ENCODE measurements around the gene GPHN.
"Not testable (repeated sequence)": the region's sequence is repeated elsewhere in the genome, so short reads cannot be mapped to it uniquely, and the experiment has no call there.

Gene GPHN

GRCh38 chr14:66696326-66696725, 188.4 kb downstream of the GPHN start:
- H3K27ac ChIP-seq (ENCODE audit: low read depth, low read length): no peak overlapping the region
- no peak overlapping the region for H3K9ac ChIP-seq (ENCODE audit: low read depth in 1 of 2, low read length in 2 of 2)
- no peak overlapping the region for H3K4me3 ChIP-seq (ENCODE audit: low read depth in 1 of 2, low read length in 2 of 2)
- no peaks in the 10 kb centered on the region for H3K27me3 ChIP-seq (ENCODE audit: control insufficient read depth in 1 of 2, insufficient read depth in 2 of 2, low read length in 2 of 2)
- no peaks in the 10 kb centered on the region for H3K4me1 ChIP-seq (ENCODE audit: control insufficient read depth in 1 of 2, insufficient read depth in 2 of 2, low read length in 2 of 2)
- H3K9me3 ChIP-seq (ENCODE audit: control insufficient read depth in 1 of 2, low read length in 2 of 2): no peaks in the 10 kb centered on the region
- no peaks in the 10 kb centered on the region for H3K36me3 ChIP-seq (ENCODE audit: control insufficient read depth in 1 of 2, insufficient read depth in 2 of 2, low read length in 2 of 2)

GRCh38 chr14:66698503-66698902, 190.6 kb downstream of the GPHN start:
- Histone ChIP-seq H3K36me3 (ENCODE audit: control insufficient read depth in 1 of 2, insufficient read depth in 2 of 2, low read length in 2 of 2) (no peaks in the 10 kb centered on the region), H3K27me3 (ENCODE audit: control insufficient read depth in 1 of 2, insufficient read depth in 2 of 2, low read length in 2 of 2) (no peaks in the 10 kb centered on the region), H3K4me3 (ENCODE audit: low read depth in 1 of 2, low read length in 2 of 2) (no peak overlapping the region), H3K4me1 (ENCODE audit: control insufficient read depth in 1 of 2, insufficient read depth in 2 of 2, low read length in 2 of 2) (no peaks in the 10 kb centered on the region), H3K9me3 (ENCODE audit: control insufficient read depth in 1 of 2, low read length in 2 of 2) (no peaks in the 10 kb centered on the region), H3K9ac (ENCODE audit: low read depth in 1 of 2, low read length in 2 of 2) (no peak overlapping the region), H3K27ac (ENCODE audit: low read depth, low read length) (no peak overlapping the region)

GRCh38 chr14:66701813-66702212, 193.9 kb downstream of the GPHN start:
- H3K36me3 ChIP-seq (ENCODE audit: control insufficient read depth in 1 of 2, insufficient read depth in 2 of 2, low read length in 2 of 2): no peaks in the 10 kb centered on the region
- H3K4me3 ChIP-seq (ENCODE audit: low read depth in 1 of 2, low read length in 2 of 2): no peak overlapping the region
- peaks cover 0 to 11% of the 10 kb centered on the region in 2 donors for H3K9me3 ChIP-seq (ENCODE audit: control insufficient read depth in 1 of 2, low read length in 2 of 2)
- no peaks in the 10 kb centered on the region for H3K27me3 ChIP-seq (ENCODE audit: control insufficient read depth in 1 of 2, insufficient read depth in 2 of 2, low read length in 2 of 2)
- H3K9ac ChIP-seq (ENCODE audit: low read depth in 1 of 2, low read length in 2 of 2): no peak overlapping the region
- no peaks in the 10 kb centered on the region for H3K4me1 ChIP-seq (ENCODE audit: control insufficient read depth in 1 of 2, insufficient read depth in 2 of 2, low read length in 2 of 2)
- H3K27ac ChIP-seq (ENCODE audit: low read depth, low read length): no peak overlapping the region

- H3K4me3 ChIP-seq (ENCODE audit: low read depth in 1 of 2, low read length in 2 of 2): no peak overlapping the region
- H3K9me3 ChIP-seq (ENCODE audit: control insufficient read depth in 1 of 2, low read length in 2 of 2): peaks cover 4 to 11% of the 10 kb centered on the region in 2 donors
- H3K27ac ChIP-seq (ENCODE audit: low read depth, low read length): no peak overlapping the region
- H3K27me3 ChIP-seq (ENCODE audit: control insufficient read depth in 1 of 2, insufficient read depth in 2 of 2, low read length in 2 of 2): no peaks in the 10 kb centered on the region
- no peak overlapping the region for H3K9ac ChIP-seq (ENCODE audit: low read depth in 1 of 2, low read length in 2 of 2)
- H3K4me1 ChIP-seq (ENCODE audit: control insufficient read depth in 1 of 2, insufficient read depth in 2 of 2, low read length in 2 of 2): no peaks in the 10 kb centered on the region
- H3K36me3 ChIP-seq (ENCODE audit: control insufficient read depth in 1 of 2, insufficient read depth in 2 of 2, low read length in 2 of 2): no peaks in the 10 kb centered on the region
These were observed 200.3 kb downstream of the GPHN start for GRCh38 chr14:66708267-66708666.

- no peaks in the 10 kb centered on the region for H3K27me3 ChIP-seq (ENCODE audit: control insufficient read depth in 1 of 2, insufficient read depth in 2 of 2, low read length in 2 of 2)
- H3K4me1 ChIP-seq (ENCODE audit: control insufficient read depth in 1 of 2, insufficient read depth in 2 of 2, low read length in 2 of 2): no peaks in the 10 kb centered on the region
- H3K36me3 ChIP-seq (ENCODE audit: control insufficient read depth in 1 of 2, insufficient read depth in 2 of 2, low read length in 2 of 2): no peaks in the 10 kb centered on the region
- H3K27ac ChIP-seq (ENCODE audit: low read depth, low read length): no peak overlapping the region
- peaks cover 4 to 11% of the 10 kb centered on the region in 2 donors for H3K9me3 ChIP-seq (ENCODE audit: control insufficient read depth in 1 of 2, low read length in 2 of 2)
- no peak overlapping the region for H3K9ac ChIP-seq (ENCODE audit: low read depth in 1 of 2, low read length in 2 of 2)
- H3K4me3 ChIP-seq (ENCODE audit: low read depth in 1 of 2, low read length in 2 of 2): no peak overlapping the region
These were observed 201.3 kb downstream of the GPHN start for GRCh38 chr14:66709291-66709690.

GRCh38 chr14:66714291-66714690, 206.3 kb downstream of the GPHN start:
- H3K36me3 ChIP-seq (ENCODE audit: control insufficient read depth in 1 of 2, insufficient read depth in 2 of 2, low read length in 2 of 2); H3K9me3 ChIP-seq (ENCODE audit: control insufficient read depth in 1 of 2, low read length in 2 of 2); H3K27me3 ChIP-seq (ENCODE audit: control insufficient read depth in 1 of 2, insufficient read depth in 2 of 2, low read length in 2 of 2); H3K27ac ChIP-seq (ENCODE audit: low read depth, low read length); H3K4me1 ChIP-seq (ENCODE audit: control insufficient read depth in 1 of 2, insufficient read depth in 2 of 2, low read length in 2 of 2); H3K9ac ChIP-seq (ENCODE audit: low read depth in 1 of 2, low read length in 2 of 2); H3K4me3 ChIP-seq (ENCODE audit: low read depth in 1 of 2, low read length in 2 of 2): not testable (repeated sequence)

- H3K27ac ChIP-seq (ENCODE audit: low read depth, low read length); H3K9me3 ChIP-seq (ENCODE audit: control insufficient read depth in 1 of 2, low read length in 2 of 2); H3K4me1 ChIP-seq (ENCODE audit: control insufficient read depth in 1 of 2, insufficient read depth in 2 of 2, low read length in 2 of 2); H3K4me3 ChIP-seq (ENCODE audit: low read depth in 1 of 2, low read length in 2 of 2); H3K9ac ChIP-seq (ENCODE audit: low read depth in 1 of 2, low read length in 2 of 2); H3K36me3 ChIP-seq (ENCODE audit: control insufficient read depth in 1 of 2, insufficient read depth in 2 of 2, low read length in 2 of 2); H3K27me3 ChIP-seq (ENCODE audit: control insufficient read depth in 1 of 2, insufficient read depth in 2 of 2, low read length in 2 of 2): not testable (repeated sequence)
These were observed 207.4 kb downstream of the GPHN start for GRCh38 chr14:66715313-66715712.

- Histone ChIP-seq H3K36me3 (ENCODE audit: control insufficient read depth in 1 of 2, insufficient read depth in 2 of 2, low read length in 2 of 2) (no peaks in the 10 kb centered on the region), H3K27me3 (ENCODE audit: control insufficient read depth in 1 of 2, insufficient read depth in 2 of 2, low read length in 2 of 2) (no peaks in the 10 kb centered on the region), H3K4me1 (ENCODE audit: control insufficient read depth in 1 of 2, insufficient read depth in 2 of 2, low read length in 2 of 2) (no peaks in the 10 kb centered on the region), H3K9ac (ENCODE audit: low read depth in 1 of 2, low read length in 2 of 2) (no peak overlapping the region), H3K9me3 (ENCODE audit: control insufficient read depth in 1 of 2, low read length in 2 of 2) (peaks cover 0 to 4% of the 10 kb centered on the region in 2 donors), H3K27ac (ENCODE audit: low read depth, low read length) (no peak overlapping the region), H3K4me3 (ENCODE audit: low read depth in 1 of 2, low read length in 2 of 2) (no peak overlapping the region)
These were observed 208.3 kb downstream of the GPHN start for GRCh38 chr14:66716227-66716626.

GRCh38 chr14:66717561-66718140, 209.7 kb downstream of the GPHN start:
- Histone ChIP-seq H3K4me3 (ENCODE audit: low read depth in 1 of 2, low read length in 2 of 2) (no peak overlapping the region), H3K36me3 (ENCODE audit: control insufficient read depth in 1 of 2, insufficient read depth in 2 of 2, low read length in 2 of 2) (no peaks in the 10 kb centered on the region), H3K4me1 (ENCODE audit: control insufficient read depth in 1 of 2, insufficient read depth in 2 of 2, low read length in 2 of 2) (no peaks in the 10 kb centered on the region), H3K9me3 (ENCODE audit: control insufficient read depth in 1 of 2, low read length in 2 of 2) (peaks cover 0 to 4% of the 10 kb centered on the region in 2 donors), H3K9ac (ENCODE audit: low read depth in 1 of 2, low read length in 2 of 2) (no peak overlapping the region), H3K27ac (ENCODE audit: low read depth, low read length) (no peak overlapping the region), H3K27me3 (ENCODE audit: control insufficient read depth in 1 of 2, insufficient read depth in 2 of 2, low read length in 2 of 2) (no peaks in the 10 kb centered on the region)

GRCh38 chr14:66724996-66725395, 217.0 kb downstream of the GPHN start:
- Histone ChIP-seq H3K27ac (ENCODE audit: low read depth, low read length) (no peak overlapping the region), H3K9ac (ENCODE audit: low read depth in 1 of 2, low read length in 2 of 2) (no peak overlapping the region), H3K36me3 (ENCODE audit: control insufficient read depth in 1 of 2, insufficient read depth in 2 of 2, low read length in 2 of 2) (no peaks in the 10 kb centered on the region), H3K9me3 (ENCODE audit: control insufficient read depth in 1 of 2, low read length in 2 of 2) (peaks cover 6 to 14% of the 10 kb centered on the region in 2 donors), H3K4me3 (ENCODE audit: low read depth in 1 of 2, low read length in 2 of 2) (no peak overlapping the region), H3K27me3 (ENCODE audit: control insufficient read depth in 1 of 2, insufficient read depth in 2 of 2, low read length in 2 of 2) (no peaks in the 10 kb centered on the region), H3K4me1 (ENCODE audit: control insufficient read depth in 1 of 2, insufficient read depth in 2 of 2, low read length in 2 of 2) (no peaks in the 10 kb centered on the region)

GRCh38 chr14:66731298-66731697, 223.4 kb downstream of the GPHN start:
- not testable (repeated sequence) for H3K9ac ChIP-seq (ENCODE audit: low read depth in 1 of 2, low read length in 2 of 2); H3K36me3 ChIP-seq (ENCODE audit: control insufficient read depth in 1 of 2, insufficient read depth in 2 of 2, low read length in 2 of 2); H3K4me3 ChIP-seq (ENCODE audit: low read depth in 1 of 2, low read length in 2 of 2); H3K27me3 ChIP-seq (ENCODE audit: control insufficient read depth in 1 of 2, insufficient read depth in 2 of 2, low read length in 2 of 2); H3K27ac ChIP-seq (ENCODE audit: low read depth, low read length); H3K4me1 ChIP-seq (ENCODE audit: control insufficient read depth in 1 of 2, insufficient read depth in 2 of 2, low read length in 2 of 2)
- peaks cover 13 to 17% of the 10 kb centered on the region in 2 donors for H3K9me3 ChIP-seq (ENCODE audit: control insufficient read depth in 1 of 2, low read length in 2 of 2)

Data from duodenal mucosa (tissue), 2 donors.